ENCODE data around the gene SPOCD1. TPM values are rescaled to one million over a fixed set of nuclear protein-coding genes. Genes with fewer than 3 reads are reported as not detected.

Gene SPOCD1
- total and polyA plus RNA-seq, 4 experiments from 2014 or later, result 0.61 to 0.94 TPM; not detected in 2

DNA sequence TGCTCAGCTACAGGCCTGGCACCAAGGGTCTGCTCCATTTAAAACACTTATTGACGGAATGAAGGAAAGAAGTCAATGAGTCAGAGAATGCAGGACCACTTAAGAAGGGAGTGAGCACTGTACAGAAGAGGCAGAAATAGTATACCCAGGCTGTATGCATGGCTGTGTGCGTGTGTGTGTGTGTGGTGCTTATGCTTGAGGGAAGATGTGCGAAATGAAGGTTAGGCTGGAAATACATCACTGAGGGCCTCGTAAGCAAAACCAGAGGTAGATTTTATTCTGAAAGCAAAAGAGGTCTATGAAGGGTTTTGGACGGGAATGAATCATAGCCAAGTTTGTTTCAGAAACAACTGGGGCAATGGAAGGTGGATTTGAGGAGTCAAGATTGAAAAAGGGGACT is 42.0 kb downstream of the SPOCD1 start:
- no peak overlapping the region for H3K4me3 ChIP-seq (ENCODE audit: low read length in 2 of 2)
- no peak overlapping the region for H3K27ac Mint-ChIP-seq
- no peak overlapping the region for H3K27ac ChIP-seq (ENCODE audit: low read depth, low read length)
- H3K36me3 ChIP-seq (ENCODE audit: insufficient read depth, low read length), result no peaks in the 10 kb centered on the region
- peaks cover 16 to 28% of the 10 kb centered on the region in 2 donors for H3K27me3 Mint-ChIP-seq
- no peaks in the 10 kb centered on the region for H3K36me3 Mint-ChIP-seq
- H3K27me3 ChIP-seq (ENCODE audit: insufficient read depth, low read length), result peaks cover 16% of the 10 kb centered on the region
- ChIA-PET CTCF (ENCODE audit: partially characterized antibody) (no interaction called here), POLR2A (ENCODE audit: partially characterized antibody) (no interaction called here)
- H3K9me3 ChIP-seq (ENCODE audit: control insufficient read depth in 1 of 2, low read length in 2 of 2), result no peaks in the 10 kb centered on the region
- peak in 1 of 5 donors; percentile 11 for DNase-seq
- peaks cover 32 to 45% (median 37%) of the 10 kb centered on the region in 4 donors for H3K4me1 Mint-ChIP-seq
- intact Hi-C loops (cut with micrococcal nuclease), result no loop called here
- no peaks in the 10 kb centered on the region for H3K9me3 Mint-ChIP-seq
- peak overlapping the region in 3 of 8 donors; percentile 22 to 35 (median 35) for H3K4me3 Mint-ChIP-seq
- peaks cover 36% of the 10 kb centered on the region for H3K4me1 ChIP-seq (ENCODE audit: insufficient read depth, low read length)

DNA sequence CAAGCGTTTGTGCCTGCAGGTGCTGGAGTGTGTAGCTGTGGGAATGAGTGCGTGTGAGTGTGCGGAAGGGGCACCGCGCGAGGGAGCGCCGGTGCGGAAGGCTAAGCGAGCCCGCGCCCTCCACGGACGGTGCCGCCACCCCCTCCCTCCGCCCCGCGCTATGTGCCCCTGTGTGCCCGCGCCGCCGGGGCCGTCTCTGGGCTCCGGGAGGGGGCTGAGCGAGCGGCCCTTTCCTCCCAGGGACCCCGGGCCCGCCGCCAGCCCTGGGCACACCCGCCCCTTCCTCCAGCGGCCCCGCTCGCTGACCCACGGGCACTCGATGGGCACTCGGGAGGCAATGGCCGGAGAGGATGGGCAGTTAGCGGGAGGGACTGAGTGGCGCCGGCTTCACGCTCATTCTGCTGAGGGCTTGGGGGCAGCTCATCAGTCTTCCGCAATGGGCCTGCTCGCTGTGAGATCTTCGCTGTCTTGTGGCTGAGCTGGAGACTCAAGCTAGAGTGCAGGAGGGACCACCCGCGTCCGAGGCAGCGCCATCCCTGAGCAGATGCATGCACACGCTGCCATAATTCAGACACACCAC is 43.1 kb downstream of the SPOCD1 start:
- intact Hi-C loops (cut with micrococcal nuclease), result loop anchor here (1.0 kb wide), 1 partner anchor 10 kb away; no protein-coding TSS in a partner anchor
- CTCF ChIA-PET (ENCODE audit: partially characterized antibody), result interaction anchor here (1.0 to 1.1 kb wide), 2 partner anchors 10 to 16 kb away, joined by 3 read pairs; no protein-coding TSS in a partner anchor

DNA sequence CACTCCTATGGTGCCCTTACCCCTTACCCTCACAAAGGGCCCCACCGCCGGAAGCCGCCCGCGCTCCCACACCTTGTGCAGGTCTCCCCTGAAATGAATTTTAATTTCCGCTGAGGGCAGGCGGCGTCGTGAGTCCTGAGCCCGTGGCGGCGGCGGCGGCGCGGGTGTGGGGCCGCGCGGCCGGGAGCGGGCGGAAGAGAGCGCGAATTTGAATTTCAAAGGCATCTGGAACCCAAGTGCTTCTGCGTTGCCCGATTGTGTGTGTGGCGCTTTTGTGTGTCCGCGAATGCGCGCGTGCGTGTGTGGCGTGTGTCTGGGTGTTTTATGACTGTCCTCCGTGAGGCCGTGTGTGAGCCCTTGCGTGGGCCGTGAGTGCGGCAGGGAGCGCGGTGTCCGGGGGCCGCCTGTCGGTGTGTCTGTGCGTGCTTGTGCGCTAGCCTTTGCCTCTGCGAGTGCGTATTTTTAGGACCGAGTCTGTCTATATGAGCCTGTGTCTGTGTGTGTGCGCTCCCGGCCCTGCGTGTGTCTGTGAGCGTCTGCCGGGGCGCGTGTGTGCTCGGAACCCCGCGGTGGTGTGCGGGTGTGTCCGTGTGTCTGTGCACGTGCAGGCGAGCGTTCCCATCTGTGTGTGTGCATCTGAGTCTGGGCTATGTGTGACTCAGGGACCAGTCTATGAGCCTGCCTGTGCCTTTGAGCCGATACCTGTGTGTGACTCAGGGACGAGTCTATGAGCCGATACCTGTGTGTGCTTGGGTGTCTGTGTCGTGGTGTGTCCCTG is 43.7 kb downstream of the SPOCD1 start:
- Mint-ChIP-seq H3K9me3 (no peaks in the 10 kb centered on the region), H3K27me3 (peaks cover 13 to 23% of the 10 kb centered on the region in 2 donors), H3K4me1 (peaks cover 34 to 51% (median 39%) of the 10 kb centered on the region in 4 donors), H3K27ac (peak overlapping the region; percentile 30 to 93 (median 76)), H3K4me3 (peak overlapping the region; percentile 85 to 97 (median 90)), H3K36me3 (no peaks in the 10 kb centered on the region)
- POLR2A ChIA-PET (ENCODE audit: partially characterized antibody), result no interaction called here
- no peaks in the 10 kb centered on the region for H3K36me3 ChIP-seq (ENCODE audit: insufficient read depth, low read length)
- CTCF ChIA-PET (ENCODE audit: partially characterized antibody), result interaction anchor here (1.0 to 1.1 kb wide), 2 partner anchors 9 to 17 kb away, joined by 3 read pairs; no protein-coding TSS in a partner anchor
- no peaks in the 10 kb centered on the region for H3K9me3 ChIP-seq (ENCODE audit: control insufficient read depth in 1 of 2, low read length in 2 of 2)
- H3K4me1 ChIP-seq (ENCODE audit: insufficient read depth, low read length), result peaks cover 39% of the 10 kb centered on the region
- H3K4me3 ChIP-seq (ENCODE audit: low read length in 2 of 2), result peak overlapping the region; percentile 48
- H3K27me3 ChIP-seq (ENCODE audit: insufficient read depth, low read length), result peaks cover 16% of the 10 kb centered on the region
- H3K27ac ChIP-seq (ENCODE audit: low read depth, low read length), result no peak overlapping the region
- intact Hi-C loops (cut with micrococcal nuclease), result loop anchor here (1.0 kb wide), 1 partner anchor 10 kb away; no protein-coding TSS in a partner anchor
- DNase-seq, result peak; percentile 31 to 67 (median 37)

More for the DNA sequence above, 43.1 kb downstream of the SPOCD1 start:
- POLR2A ChIA-PET (ENCODE audit: partially characterized antibody), result no interaction called here
- Histone ChIP-seq H3K27ac (ENCODE audit: low read depth, low read length) (no peak overlapping the region), H3K27me3 (ENCODE audit: insufficient read depth, low read length) (peaks cover 16% of the 10 kb centered on the region), H3K36me3 (ENCODE audit: insufficient read depth, low read length) (no peaks in the 10 kb centered on the region), H3K4me3 (ENCODE audit: low read length in 2 of 2) (peak overlapping the region; percentile 48), H3K9me3 (ENCODE audit: control insufficient read depth in 1 of 2, low read length in 2 of 2) (no peaks in the 10 kb centered on the region), H3K4me1 (ENCODE audit: insufficient read depth, low read length) (peaks cover 39% of the 10 kb centered on the region)
- Mint-ChIP-seq H3K27me3 (peaks cover 16 to 28% of the 10 kb centered on the region in 2 donors), H3K27ac (peak overlapping the region in 6 of 7 donors; percentile 30 to 93 (median 84)), H3K36me3 (no peaks in the 10 kb centered on the region), H3K4me1 (peaks cover 34 to 51% (median 39%) of the 10 kb centered on the region in 4 donors), H3K9me3 (no peaks in the 10 kb centered on the region), H3K4me3 (peak overlapping the region; percentile 85 to 97 (median 90))
- DNase-seq, result peak in 1 of 5 donors; percentile 15

DNA sequence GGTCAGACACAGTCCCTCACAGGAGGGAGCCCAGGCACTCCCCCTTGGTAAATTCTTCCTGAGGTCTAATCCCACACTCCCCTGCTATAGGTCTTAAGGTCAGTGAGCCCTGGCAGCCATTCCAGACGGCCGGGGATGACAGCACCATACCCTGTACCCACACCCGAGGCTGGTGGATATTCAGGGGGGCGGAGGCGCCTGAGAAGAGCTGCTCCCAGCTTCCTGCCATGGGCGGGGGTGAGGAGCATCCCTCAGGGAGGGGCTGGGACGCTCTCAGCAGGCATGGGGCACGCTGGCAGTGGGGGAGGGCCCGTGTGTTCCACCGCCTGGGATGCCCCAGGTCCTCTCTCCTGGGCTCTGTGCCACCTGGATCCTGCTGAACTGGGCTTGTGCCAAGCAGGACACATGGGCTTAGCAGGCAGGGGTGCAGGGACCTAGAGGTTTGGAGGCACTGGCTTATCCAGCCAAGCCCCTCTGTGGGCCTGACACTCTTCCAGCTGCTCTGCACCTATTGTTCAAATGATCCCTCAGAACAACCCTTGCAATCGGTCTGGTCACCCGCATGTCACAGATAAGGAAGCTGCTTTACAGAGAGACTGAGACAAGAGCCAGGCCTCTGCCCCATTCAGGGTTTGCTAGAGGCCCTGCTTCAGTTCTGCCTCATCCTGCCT is 46.0 kb downstream of the SPOCD1 start:
- H3K27me3 ChIP-seq (ENCODE audit: insufficient read depth, low read length), result peaks cover 4% of the 10 kb centered on the region
- no peaks in the 10 kb centered on the region for H3K9me3 Mint-ChIP-seq
- H3K4me3 Mint-ChIP-seq, result peak overlapping the region in 4 of 8 donors; percentile 4 to 41 (median 16)
- no peak overlapping the region for H3K27ac ChIP-seq (ENCODE audit: low read depth, low read length)
- H3K36me3 ChIP-seq (ENCODE audit: insufficient read depth, low read length), result no peaks in the 10 kb centered on the region
- H3K36me3 Mint-ChIP-seq, result no peaks in the 10 kb centered on the region
- H3K4me3 ChIP-seq (ENCODE audit: low read length in 2 of 2), result no peak overlapping the region
- peaks cover 7 to 15% of the 10 kb centered on the region in 2 donors for H3K27me3 Mint-ChIP-seq
- ChIA-PET POLR2A (ENCODE audit: partially characterized antibody) (interaction anchor here (1.1 kb wide), 1 partner anchor 11 kb away, joined by 4 read pairs; no protein-coding TSS in a partner anchor), CTCF (ENCODE audit: partially characterized antibody) (interaction anchor here (0.9 to 1.1 kb wide), 2 partner anchors 19 to 20 kb away, joined by 4 read pairs; no protein-coding TSS in a partner anchor)
- intact Hi-C loops (cut with micrococcal nuclease), result loop anchor here (10.0 kb wide), 1 partner anchor 435 kb away; the partner anchor contains the start of genes CCDC28B, DCDC2B and IQCC
- H3K9me3 ChIP-seq (ENCODE audit: control insufficient read depth in 1 of 2, low read length in 2 of 2), result no peaks in the 10 kb centered on the region
- H3K4me1 ChIP-seq (ENCODE audit: insufficient read depth, low read length), result peaks cover 39% of the 10 kb centered on the region
- DNase-seq, result peak in 1 of 5 donors; percentile 7
- peaks cover 34 to 55% (median 39%) of the 10 kb centered on the region in 4 donors for H3K4me1 Mint-ChIP-seq
- H3K27ac Mint-ChIP-seq, result peak overlapping the region in 5 of 7 donors; percentile 17 to 75 (median 67)

DNA sequence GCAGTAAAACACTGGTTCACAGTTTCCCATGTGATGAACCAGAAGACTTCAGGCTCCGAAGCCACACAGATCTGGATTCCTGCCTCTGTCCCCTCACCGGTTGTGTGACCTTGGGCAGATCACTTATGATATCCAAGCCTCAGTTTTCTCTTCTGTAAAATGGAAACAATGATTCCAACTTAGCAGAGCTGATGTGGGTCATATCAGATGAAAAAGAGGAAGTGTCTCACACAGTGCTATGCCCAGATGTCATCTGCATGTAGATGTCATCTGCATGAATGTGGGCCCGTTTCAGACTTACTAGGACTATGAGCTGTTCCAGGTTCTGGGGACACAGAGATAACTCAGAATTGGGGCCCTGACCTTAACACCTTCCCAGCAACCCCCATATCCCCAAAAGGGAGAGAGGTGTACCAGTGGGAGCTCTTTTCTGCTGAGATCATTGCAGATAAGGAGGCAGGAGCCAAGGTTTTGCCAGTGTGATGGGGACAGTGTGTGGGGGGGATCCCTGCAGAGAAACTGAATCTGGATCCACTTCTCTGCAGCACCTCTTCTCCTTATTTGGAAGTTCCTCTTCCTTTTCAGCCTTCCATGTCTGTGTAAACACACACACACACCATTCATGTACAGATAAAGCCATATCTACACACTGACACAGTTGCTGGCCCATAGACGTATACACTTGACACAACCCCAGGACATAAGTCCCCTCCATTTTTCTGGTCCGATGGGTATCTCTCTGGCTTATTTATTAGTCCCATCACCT is 46.7 kb downstream of the SPOCD1 start:
- Histone ChIP-seq H3K36me3 (ENCODE audit: insufficient read depth, low read length) (no peaks in the 10 kb centered on the region), H3K9me3 (ENCODE audit: control insufficient read depth in 1 of 2, low read length in 2 of 2) (no peaks in the 10 kb centered on the region), H3K4me1 (ENCODE audit: insufficient read depth, low read length) (peaks cover 39% of the 10 kb centered on the region), H3K27me3 (ENCODE audit: insufficient read depth, low read length) (peaks cover 4% of the 10 kb centered on the region), H3K27ac (ENCODE audit: low read depth, low read length) (no peak overlapping the region), H3K4me3 (ENCODE audit: low read length in 2 of 2) (no peak overlapping the region)
- intact Hi-C loops (cut with micrococcal nuclease), result loop anchor here (10.0 kb wide), 1 partner anchor 436 kb away; the partner anchor contains the start of genes CCDC28B, DCDC2B and IQCC
- Mint-ChIP-seq H3K9me3 (no peaks in the 10 kb centered on the region), H3K27me3 (peaks cover 4 to 12% of the 10 kb centered on the region in 2 donors), H3K36me3 (no peaks in the 10 kb centered on the region), H3K4me1 (peaks cover 36 to 60% (median 40%) of the 10 kb centered on the region in 4 donors), H3K27ac (peak overlapping the region in 5 of 7 donors; percentile 8 to 75 (median 67)), H3K4me3 (peak overlapping the region in 3 of 8 donors; percentile 4 to 36 (median 7))
- ChIA-PET CTCF (ENCODE audit: partially characterized antibody) (interaction anchor here (0.9 kb wide), 1 partner anchor 21 kb away, joined by 4 read pairs; no protein-coding TSS in a partner anchor), POLR2A (ENCODE audit: partially characterized antibody) (interaction anchor here (1.1 to 1.3 kb wide), 2 partner anchors 9 to 12 kb away, joined by 4 read pairs; no protein-coding TSS in a partner anchor)
- DNase-seq, result no peak

DNA sequence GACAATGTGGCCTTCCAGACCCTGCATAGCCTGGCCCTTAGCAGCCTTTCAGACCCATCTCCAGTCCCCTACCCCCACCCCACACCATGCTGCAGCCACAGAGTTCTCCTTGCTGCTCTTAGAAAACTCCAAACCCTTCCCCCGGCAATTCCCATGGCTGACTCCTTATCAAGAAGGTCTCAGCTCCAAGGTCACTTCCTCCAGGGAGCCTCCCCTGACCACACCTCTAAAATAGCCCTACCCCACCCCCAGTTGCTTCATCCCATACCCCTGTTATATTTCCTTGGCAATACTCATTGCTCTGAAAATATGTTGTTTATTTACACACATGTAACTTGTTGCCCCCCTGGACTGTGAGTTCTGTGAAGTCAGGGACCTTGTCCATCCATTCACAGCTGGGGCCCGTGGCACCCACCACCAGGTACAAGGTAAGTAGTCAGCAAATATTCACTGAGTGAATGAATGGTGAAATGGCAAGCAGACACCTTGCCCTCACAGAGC is 47.4 kb downstream of the SPOCD1 start:
- Mint-ChIP-seq H3K9me3 (no peaks in the 10 kb centered on the region), H3K4me1 (peaks cover 34 to 62% (median 40%) of the 10 kb centered on the region in 4 donors), H3K27me3 (peaks cover 2 to 7% of the 10 kb centered on the region in 2 donors), H3K4me3 (peak overlapping the region in 1 of 8 donors; percentile 38), H3K36me3 (no peaks in the 10 kb centered on the region), H3K27ac (peak overlapping the region in 1 of 7 donors; percentile 17)
- Histone ChIP-seq H3K36me3 (ENCODE audit: insufficient read depth, low read length) (no peaks in the 10 kb centered on the region), H3K4me3 (ENCODE audit: low read length in 2 of 2) (no peak overlapping the region), H3K9me3 (ENCODE audit: control insufficient read depth in 1 of 2, low read length in 2 of 2) (no peaks in the 10 kb centered on the region), H3K27ac (ENCODE audit: low read depth, low read length) (no peak overlapping the region), H3K4me1 (ENCODE audit: insufficient read depth, low read length) (peaks cover 39% of the 10 kb centered on the region), H3K27me3 (ENCODE audit: insufficient read depth, low read length) (peaks cover 4% of the 10 kb centered on the region)
- CTCF ChIA-PET (ENCODE audit: partially characterized antibody), result interaction anchor here (0.9 kb wide), 1 partner anchor 21 kb away, joined by 4 read pairs; no protein-coding TSS in a partner anchor
- intact Hi-C loops (cut with micrococcal nuclease), result loop anchor here (10.0 kb wide), 1 partner anchor 436 kb away; the partner anchor contains the start of genes CCDC28B, DCDC2B and IQCC
- POLR2A ChIA-PET (ENCODE audit: partially characterized antibody), result interaction anchor here (1.3 kb wide), 1 partner anchor 8 kb away, joined by 4 read pairs; no protein-coding TSS in a partner anchor
- DNase-seq, result no peak

Measured in CD4-positive, alpha-beta memory T cell (primary cell).